ENCODE results near the gene NDFIP1.
"Not testable (repeated sequence)": the region's sequence is repeated elsewhere in the genome, so short reads cannot be mapped to it uniquely, and the experiment has no call there.

The NDFIP1 gene

DNA sequence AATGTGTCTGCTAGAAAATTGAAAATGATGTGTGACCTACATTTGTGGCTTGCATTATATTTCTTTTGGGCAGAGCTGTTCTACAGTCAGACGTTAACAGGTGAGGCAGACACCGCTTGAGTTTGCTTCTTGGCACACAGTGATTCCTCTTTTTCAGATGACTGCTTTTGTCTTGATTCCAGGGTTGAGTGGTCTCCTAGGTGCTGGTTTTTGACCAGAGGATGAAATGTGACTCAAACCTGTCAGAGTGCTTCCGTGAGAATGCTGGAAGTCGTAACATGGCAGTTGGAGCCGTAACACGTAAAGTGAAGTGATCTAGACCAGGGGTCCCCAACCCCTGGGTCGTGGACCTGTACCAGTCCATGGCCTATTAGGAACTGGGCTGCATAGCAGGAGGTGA is 28.3 kb upstream of the NDFIP1 start:
- no peak for DNase-seq (ENCODE audit: low read depth)

DNA sequence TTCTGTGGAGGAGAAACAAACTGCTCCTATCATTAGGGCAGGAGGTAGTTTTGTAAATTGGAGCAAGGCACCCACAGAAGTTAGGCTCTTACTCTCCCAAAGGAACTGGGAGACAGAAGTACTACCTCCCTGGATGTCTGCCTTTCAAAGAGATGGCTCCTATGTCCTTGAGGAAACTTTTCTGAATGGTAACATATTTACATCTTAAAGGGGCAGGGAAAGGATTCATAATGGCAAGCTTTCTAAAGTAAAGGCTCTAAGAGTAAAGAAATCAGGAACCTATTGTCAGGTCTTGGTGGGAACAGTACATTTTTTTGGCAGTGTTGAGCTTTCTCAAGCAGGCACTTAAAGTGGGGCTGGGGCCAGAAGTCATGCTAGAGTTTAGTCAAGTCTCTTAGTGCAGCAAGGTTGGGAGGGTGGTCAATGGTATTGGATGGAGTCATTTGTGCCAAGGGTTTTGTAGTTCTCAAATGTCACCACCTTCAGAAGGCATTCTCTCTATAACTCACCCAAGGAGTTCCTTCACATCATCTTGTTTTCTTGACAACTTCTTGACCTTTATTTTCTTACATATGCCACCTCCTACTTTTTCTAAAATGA is 26.3 kb upstream of the NDFIP1 start:
- DNase-seq (ENCODE audit: low read depth) = no peak
- H3K4me3 ChIP-seq (ENCODE audit: low read depth, low read length) = no peak overlapping the region
- TF ChIP-seq, protein P1, sequence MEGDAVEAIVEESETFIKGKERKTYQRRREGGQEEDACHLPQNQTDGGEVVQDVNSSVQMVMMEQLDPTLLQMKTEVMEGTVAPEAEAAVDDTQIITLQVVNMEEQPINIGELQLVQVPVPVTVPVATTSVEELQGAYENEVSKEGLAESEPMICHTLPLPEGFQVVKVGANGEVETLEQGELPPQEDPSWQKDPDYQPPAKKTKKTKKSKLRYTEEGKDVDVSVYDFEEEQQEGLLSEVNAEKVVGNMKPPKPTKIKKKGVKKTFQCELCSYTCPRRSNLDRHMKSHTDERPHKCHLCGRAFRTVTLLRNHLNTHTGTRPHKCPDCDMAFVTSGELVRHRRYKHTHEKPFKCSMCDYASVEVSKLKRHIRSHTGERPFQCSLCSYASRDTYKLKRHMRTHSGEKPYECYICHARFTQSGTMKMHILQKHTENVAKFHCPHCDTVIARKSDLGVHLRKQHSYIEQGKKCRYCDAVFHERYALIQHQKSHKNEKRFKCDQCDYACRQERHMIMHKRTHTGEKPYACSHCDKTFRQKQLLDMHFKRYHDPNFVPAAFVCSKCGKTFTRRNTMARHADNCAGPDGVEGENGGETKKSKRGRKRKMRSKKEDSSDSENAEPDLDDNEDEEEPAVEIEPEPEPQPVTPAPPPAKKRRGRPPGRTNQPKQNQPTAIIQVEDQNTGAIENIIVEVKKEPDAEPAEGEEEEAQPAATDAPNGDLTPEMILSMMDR (IDR thresholded peaks at IDR 0.05; ENCODE audit: control insufficient read depth, extremely low read depth, insufficient read depth) = no peak

More for the DNA sequence above, 28.3 kb upstream of the NDFIP1 start:
- TF ChIP-seq, protein P1 (IDR thresholded peaks at IDR 0.05; ENCODE audit: control insufficient read depth, extremely low read depth, insufficient read depth) = no peak
- H3K4me3 ChIP-seq (ENCODE audit: low read depth, low read length) = no peak overlapping the region

DNA sequence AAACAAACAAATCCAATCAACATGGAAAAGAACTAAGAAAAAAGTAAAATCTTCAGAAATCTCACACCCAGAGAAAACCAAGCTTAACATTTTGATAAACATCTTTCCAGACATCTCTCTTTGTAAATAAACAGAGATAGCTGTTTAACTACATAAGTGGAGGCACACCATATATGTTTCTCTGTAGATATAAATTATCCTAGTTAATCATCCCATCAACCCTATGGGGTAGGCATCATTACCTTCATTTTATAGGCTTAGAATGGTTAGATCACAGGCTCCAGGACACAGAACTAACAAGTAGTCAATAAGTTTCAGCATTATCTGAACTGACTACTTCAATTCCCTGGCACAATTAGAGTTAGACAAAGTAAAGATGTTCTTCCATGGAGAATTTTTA is 22.4 kb upstream of the NDFIP1 start:
- no peak for DNase-seq (ENCODE audit: low read depth)
- TF ChIP-seq, protein P1 (IDR thresholded peaks at IDR 0.05; ENCODE audit: control insufficient read depth, extremely low read depth, insufficient read depth) = no peak
- H3K4me3 ChIP-seq (ENCODE audit: low read depth, low read length) = no peak overlapping the region

DNA sequence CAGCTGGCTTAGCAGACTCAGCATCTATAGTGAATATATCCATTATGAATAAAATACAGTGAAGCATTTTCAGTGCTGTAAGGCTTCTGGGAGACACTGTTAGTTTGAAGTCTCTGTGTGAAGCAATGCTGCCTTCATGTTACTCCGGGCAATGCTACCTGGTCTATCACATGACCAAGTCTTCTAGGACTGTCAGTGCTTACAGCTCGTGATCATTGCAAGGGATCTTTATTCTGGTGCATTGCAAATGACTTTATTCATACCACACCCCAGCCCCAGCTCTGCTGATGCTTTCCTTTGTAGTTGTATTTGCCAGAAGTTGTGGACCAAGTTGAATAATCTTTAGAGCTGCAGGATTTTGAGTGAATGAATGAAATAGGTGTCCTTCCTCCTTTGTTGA is 21.9 kb upstream of the NDFIP1 start:
- TF ChIP-seq, protein P1 (IDR thresholded peaks at IDR 0.05; ENCODE audit: control insufficient read depth, extremely low read depth, insufficient read depth) = no peak
- no peak overlapping the region for H3K4me3 ChIP-seq (ENCODE audit: low read depth, low read length)
- no peak for DNase-seq (ENCODE audit: low read depth)

DNA sequence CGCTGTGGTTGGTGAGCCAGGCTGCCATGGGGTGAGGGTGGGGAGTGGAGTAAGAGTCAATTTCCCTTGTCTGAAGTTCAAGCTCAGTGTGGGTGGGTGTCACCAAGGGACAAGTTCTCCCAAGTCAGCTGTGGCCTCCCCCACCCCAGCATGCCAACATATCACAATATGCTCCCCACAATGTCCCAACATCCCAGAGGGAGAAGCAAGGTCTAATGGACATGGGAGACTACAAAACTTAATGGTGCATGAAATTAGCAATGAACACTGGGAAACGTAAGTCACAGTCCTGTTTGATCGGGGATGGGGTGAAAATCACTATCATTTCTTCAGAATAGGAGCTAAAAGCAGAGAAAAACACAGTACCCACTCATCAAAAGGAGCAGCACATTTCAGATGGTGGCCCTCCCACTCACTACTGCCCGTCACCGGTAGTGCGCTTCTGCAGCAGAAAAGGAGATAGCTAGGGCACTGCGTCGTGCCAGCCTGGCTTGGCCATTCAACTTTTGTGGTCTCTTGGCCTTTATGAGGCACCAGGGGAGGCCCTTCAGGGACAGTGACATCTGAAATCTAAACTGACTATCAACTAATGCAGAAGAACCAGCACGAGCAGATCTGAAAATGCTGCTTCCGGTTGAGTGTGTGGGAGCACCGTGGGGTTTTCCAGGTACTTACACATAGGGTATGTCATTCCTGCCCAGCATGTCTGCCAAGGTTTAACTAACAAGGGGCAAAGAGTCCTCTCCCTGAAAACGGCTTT is 20.5 kb upstream of the NDFIP1 start:
- H3K4me3 ChIP-seq (ENCODE audit: low read depth, low read length) = no peak overlapping the region
- no peak for DNase-seq (ENCODE audit: low read depth)
- TF ChIP-seq, protein P1 (IDR thresholded peaks at IDR 0.05; ENCODE audit: control insufficient read depth, extremely low read depth, insufficient read depth) = no peak

DNA sequence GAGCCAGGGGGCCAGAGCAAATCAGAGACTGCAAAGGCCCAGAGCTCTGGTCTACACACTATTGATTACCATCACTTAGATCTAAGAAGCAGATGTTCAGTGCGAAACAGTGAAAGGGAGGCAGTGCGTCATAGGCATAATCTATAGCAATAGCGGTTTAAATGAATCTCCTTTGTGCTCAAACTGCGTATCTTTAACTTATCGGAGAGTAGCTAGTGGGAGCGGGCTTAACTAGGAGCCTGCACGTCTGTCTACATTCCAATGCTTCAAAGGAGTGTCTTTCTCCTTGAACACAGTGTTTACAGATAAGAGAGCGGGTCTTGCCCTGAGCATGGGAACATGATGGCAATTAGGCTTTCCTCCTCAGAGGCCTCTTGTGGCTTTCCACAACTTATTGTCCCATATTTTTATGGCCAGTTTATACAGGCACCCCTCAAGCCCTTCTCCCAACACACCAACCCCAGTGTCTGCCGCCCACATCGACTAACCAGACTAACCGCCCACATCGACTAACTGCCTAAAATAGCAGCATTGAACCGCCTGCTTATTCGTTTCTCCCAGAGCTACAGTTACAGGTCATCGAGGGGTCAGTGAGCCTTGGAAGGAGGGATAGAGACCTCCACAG is 19.6 kb upstream of the NDFIP1 start:
- H3K4me3 ChIP-seq (ENCODE audit: low read depth, low read length); DNase-seq (ENCODE audit: low read depth): not testable (repeated sequence)

DNA sequence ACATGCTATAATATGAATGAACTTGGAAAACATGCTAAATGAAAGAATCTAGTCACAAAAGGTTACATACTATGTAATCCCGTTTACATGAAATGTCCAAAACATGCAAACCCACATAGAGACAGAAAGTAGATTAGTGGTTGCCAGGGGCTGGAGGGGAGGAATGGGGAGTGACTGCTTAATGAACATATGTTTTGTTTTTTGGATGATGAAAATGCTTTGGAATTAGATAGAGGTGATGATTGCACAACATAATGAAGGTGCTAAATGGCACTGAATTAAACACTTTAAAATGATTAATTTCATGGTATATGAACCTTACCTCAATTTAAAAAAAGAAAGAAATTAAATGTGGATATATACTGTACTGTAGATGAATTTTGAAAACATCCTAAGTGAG is 17.6 kb upstream of the NDFIP1 start:
- TF ChIP-seq, protein P1 (IDR thresholded peaks at IDR 0.05; ENCODE audit: control insufficient read depth, extremely low read depth, insufficient read depth) = no peak
- no peak overlapping the region for H3K4me3 ChIP-seq (ENCODE audit: low read depth, low read length)
- no peak for DNase-seq (ENCODE audit: low read depth)

Data from LNCaP clone FGC (cell line).